ENCODE results near the gene MUC7. TPM values are rescaled to one million over a fixed set of nuclear protein-coding genes. Genes with fewer than 3 reads are reported as not detected.
"Not testable (repeated sequence)": the region's sequence is repeated elsewhere in the genome, so short reads cannot be mapped to it uniquely, and the experiment has no call there.

Gene MUC7
- total and polyA plus RNA-seq, 4 donors, result not detected

GRCh38 chr4:70463335-70463734 is 8.7 kb upstream of the MUC7 start:
- Histone ChIP-seq H3K9me3 (ENCODE audit: control insufficient read depth in 4 of 4, insufficient read depth in 3 of 4, low read length in 3 of 4) (peaks cover 0 to 3% (median 0%) of the 10 kb centered on the region in 4 donors), H3K27ac (ENCODE audit: low read depth in 1 of 2, low read length in 1 of 2) (no peak overlapping the region), H3K36me3 (ENCODE audit: control insufficient read depth in 4 of 4, insufficient read depth in 4 of 4, low read length in 4 of 4) (no peaks in the 10 kb centered on the region), H3K4me1 (ENCODE audit: control insufficient read depth in 5 of 5, insufficient read depth in 5 of 5, low read length in 5 of 5) (no peaks in the 10 kb centered on the region), H3K9ac (ENCODE audit: insufficient read depth in 1 of 2, low read length in 2 of 2) (no peak overlapping the region), H3K27me3 (ENCODE audit: control insufficient read depth in 3 of 3, insufficient read depth in 3 of 3, low read length in 2 of 3) (no peaks in the 10 kb centered on the region), H3K4me3 (no peak overlapping the region)
- peak in 1 of 3 donors; percentile 8 for DNase-seq
- ATAC-seq (ENCODE audit: insufficient read depth, low FRiP score), result no peak
- TF ChIP-seq CTCF (IDR thresholded peaks at IDR 0.05; ENCODE audit: control extremely low read depth, extremely low read depth), result no peak
- WGBS, 2 donors, result 45 to 86% methylated on average over 2 of the region's 2 CpGs

GRCh38 chr4:70473679-70474078 is 1.7 kb downstream of the MUC7 start:
- Histone ChIP-seq H3K4me1 (ENCODE audit: control insufficient read depth in 5 of 5, insufficient read depth in 5 of 5, low read length in 5 of 5) (no peaks in the 10 kb centered on the region), H3K9me3 (ENCODE audit: control insufficient read depth in 4 of 4, insufficient read depth in 3 of 4, low read length in 3 of 4) (no peaks in the 10 kb centered on the region), H3K27me3 (ENCODE audit: control insufficient read depth in 3 of 3, insufficient read depth in 3 of 3, low read length in 2 of 3) (no peaks in the 10 kb centered on the region), H3K4me3 (no peak overlapping the region), H3K36me3 (ENCODE audit: control insufficient read depth in 4 of 4, insufficient read depth in 4 of 4, low read length in 4 of 4) (no peaks in the 10 kb centered on the region), H3K27ac (ENCODE audit: low read depth in 1 of 2, low read length in 1 of 2) (no peak overlapping the region), H3K9ac (ENCODE audit: insufficient read depth in 1 of 2, low read length in 2 of 2) (no peak overlapping the region)
- no peak for DNase-seq
- 86 to 90% methylated on average over 4 of the region's 4 CpGs for WGBS, 2 donors
- no peak for TF ChIP-seq CTCF (IDR thresholded peaks at IDR 0.05; ENCODE audit: control extremely low read depth, extremely low read depth)
- no peak for ATAC-seq (ENCODE audit: insufficient read depth, low FRiP score)

- 76 to 88% methylated on average over 3 of the region's 3 CpGs for WGBS, 2 donors
- H3K9ac ChIP-seq (ENCODE audit: insufficient read depth in 1 of 2, low read length in 2 of 2), result no peak overlapping the region
- no peak for TF ChIP-seq CTCF (IDR thresholded peaks at IDR 0.05; ENCODE audit: control extremely low read depth, extremely low read depth)
- no peak overlapping the region for H3K4me3 ChIP-seq
- no peaks in the 10 kb centered on the region for H3K27me3 ChIP-seq (ENCODE audit: control insufficient read depth in 3 of 3, insufficient read depth in 3 of 3, low read length in 2 of 3)
- no peaks in the 10 kb centered on the region for H3K4me1 ChIP-seq (ENCODE audit: control insufficient read depth in 5 of 5, insufficient read depth in 5 of 5, low read length in 5 of 5)
- H3K27ac ChIP-seq (ENCODE audit: low read depth in 1 of 2, low read length in 1 of 2), result no peak overlapping the region
- no peaks in the 10 kb centered on the region for H3K36me3 ChIP-seq (ENCODE audit: control insufficient read depth in 4 of 4, insufficient read depth in 4 of 4, low read length in 4 of 4)
- ATAC-seq (ENCODE audit: insufficient read depth, low FRiP score), result no peak
- no peak for DNase-seq
- H3K9me3 ChIP-seq (ENCODE audit: control insufficient read depth in 4 of 4, insufficient read depth in 3 of 4, low read length in 3 of 4), result no peaks in the 10 kb centered on the region
Observed at GRCh38 chr4:70488748-70489147, 16.8 kb downstream of the MUC7 start.

- no peaks in the 10 kb centered on the region for H3K9me3 ChIP-seq (ENCODE audit: control insufficient read depth in 4 of 4, insufficient read depth in 3 of 4, low read length in 3 of 4)
- no peak overlapping the region for H3K27ac ChIP-seq (ENCODE audit: low read depth in 1 of 2, low read length in 1 of 2)
- no peak overlapping the region for H3K9ac ChIP-seq (ENCODE audit: insufficient read depth in 1 of 2, low read length in 2 of 2)
- no peak for DNase-seq
- no peak for ATAC-seq (ENCODE audit: insufficient read depth, low FRiP score)
- WGBS, 2 donors, result 77 to 79% methylated on average over 6 of the region's 6 CpGs
- H3K27me3 ChIP-seq (ENCODE audit: control insufficient read depth in 3 of 3, insufficient read depth in 3 of 3, low read length in 2 of 3), result no peaks in the 10 kb centered on the region
- no peak overlapping the region for H3K4me3 ChIP-seq
- H3K4me1 ChIP-seq (ENCODE audit: control insufficient read depth in 5 of 5, insufficient read depth in 5 of 5, low read length in 5 of 5), result no peaks in the 10 kb centered on the region
- H3K36me3 ChIP-seq (ENCODE audit: control insufficient read depth in 4 of 4, insufficient read depth in 4 of 4, low read length in 4 of 4), result no peaks in the 10 kb centered on the region
- TF ChIP-seq CTCF (IDR thresholded peaks at IDR 0.05; ENCODE audit: control extremely low read depth, extremely low read depth), result no peak
Observed at GRCh38 chr4:70496231-70496630, 24.2 kb downstream of the MUC7 start.

- not testable (repeated sequence) for ATAC-seq (ENCODE audit: insufficient read depth, low FRiP score); H3K9ac ChIP-seq (ENCODE audit: insufficient read depth in 1 of 2, low read length in 2 of 2)
Observed at GRCh38 chr4:70501838-70502237, 29.8 kb downstream of the MUC7 start.

More at GRCh38 chr4:70501838-70502237, 29.8 kb downstream of the MUC7 start:
- DNase-seq, result peak in 2 of 3 donors; percentile 16 to 46
- H3K36me3 ChIP-seq (ENCODE audit: control insufficient read depth in 4 of 4, insufficient read depth in 4 of 4, low read length in 4 of 4); H3K27ac ChIP-seq (ENCODE audit: low read depth in 1 of 2, low read length in 1 of 2); H3K9me3 ChIP-seq (ENCODE audit: control insufficient read depth in 4 of 4, insufficient read depth in 3 of 4, low read length in 3 of 4); H3K4me1 ChIP-seq (ENCODE audit: control insufficient read depth in 5 of 5, insufficient read depth in 5 of 5, low read length in 5 of 5); H3K27me3 ChIP-seq (ENCODE audit: control insufficient read depth in 3 of 3, insufficient read depth in 3 of 3, low read length in 2 of 3); H3K4me3 ChIP-seq: not testable (repeated sequence)
- 83 to 93% methylated on average over 8 of the region's 8 CpGs for WGBS, 2 donors
